GM18861 (cell line): ENCODE measurements around the gene FUT3.
"Not testable (repeated sequence)": the region's sequence is repeated elsewhere in the genome, so short reads cannot be mapped to it uniquely, and the experiment has no call there.

ENCODE experiments used
- ATAC-seq: cut with Tn5 transposase; IDR thresholded peaks from one replicate; pipeline ENCODE4 v1.9.1; 2021; ENCODE audit not compliant: unreplicated experiment

FUT3 gene

GRCh38 chr19:5851302-5851701 is at the start of gene FUT3:
TSS of gene FUT3 (minus strand) at chr19:5851449.
- no peak for ATAC-seq

- no peak for ATAC-seq
These were observed 49.7 kb upstream of the FUT3 start for GRCh38 chr19:5900976-5901375.

- no peak for ATAC-seq
These were observed 48.7 kb upstream of the FUT3 start for GRCh38 chr19:5899728-5900526.

GRCh38 chr19:5897189-5897969 is 46.1 kb upstream of the FUT3 start:
- ATAC-seq: no peak

GRCh38 chr19:5896365-5897076 is 45.3 kb upstream of the FUT3 start:
- ATAC-seq: no peak

- no peak for ATAC-seq
These were observed 44.6 kb upstream of the FUT3 start for GRCh38 chr19:5895890-5896289.

GRCh38 chr19:5895409-5895808 is 44.2 kb upstream of the FUT3 start:
- no peak for ATAC-seq

GRCh38 chr19:5894704-5895349 is 43.6 kb upstream of the FUT3 start:
- ATAC-seq: no peak

GRCh38 chr19:5893907-5894703 is 42.9 kb upstream of the FUT3 start:
- ATAC-seq: no peak

- ATAC-seq: no peak
These were observed 42.2 kb upstream of the FUT3 start for GRCh38 chr19:5893296-5893903.

- ATAC-seq: no peak
These were observed 41.6 kb upstream of the FUT3 start for GRCh38 chr19:5892772-5893275.

- ATAC-seq: no peak
These were observed 40.9 kb upstream of the FUT3 start for GRCh38 chr19:5891938-5892771.

GRCh38 chr19:5891572-5891937 is 40.3 kb upstream of the FUT3 start:
- no peak for ATAC-seq

- ATAC-seq: no peak
These were observed 38.9 kb upstream of the FUT3 start for GRCh38 chr19:5890099-5890498.

- ATAC-seq: no peak
These were observed 38.2 kb upstream of the FUT3 start for GRCh38 chr19:5889288-5889971.

- not testable (repeated sequence) for ATAC-seq
These were observed 33.0 kb upstream of the FUT3 start for GRCh38 chr19:5884065-5884811.

GRCh38 chr19:5883157-5883873 is 32.1 kb upstream of the FUT3 start:
- not testable (repeated sequence) for ATAC-seq
